SK-N-MC (cell line): Measurements from ENCODE around the gene SMC3.

ENCODE experiments used
- EZH2 ChIP-seq: fragments of 200-600 bp; sonication (generic); IDR thresholded peaks from one replicate; pipeline ENCODE4 v1.6.1; 2017; ENCODE audit warnings: antibody characterized with exemption
- POLR2AphosphoS5 ChIP-seq: IDR thresholded peaks from 2 replicates; pipeline ENCODE4 v1.6.1; 2012; ENCODE audit warnings: mild to moderate bottlenecking, low read depth, low read length, borderline replicate concordance

GRCh38 chr10:110569122-110569521, 1.6 kb downstream of the SMC3 start:
- TF ChIP-seq EZH2 (no peak), POLR2AphosphoS5 (no peak)
